Chondrocyte (in vitro differentiated cells): ENCODE results near the gene NOP53. TPM values are rescaled to one million over a fixed set of nuclear protein-coding genes. Genes with fewer than 3 reads are reported as not detected.

Source experiments
- DNase-seq: peaks from one replicate; pipeline ENCODE4 v3.0.0; 2021; ENCODE audit warnings: mixed read lengths, low spot score
- H3K27ac Mint-ChIP-seq: one replicate; pipeline ENCODE4 v1.8.0; 2021; ENCODE audit warnings: mild to moderate bottlenecking, moderate library complexity, mixed read lengths; ENCODE audit not compliant: unreplicated experiment
- H3K27me3 Mint-ChIP-seq: 2 replicates; pipeline ENCODE4 v1.8.0; 2021; ENCODE audit warnings: low read depth, mixed read lengths
- H3K36me3 Mint-ChIP-seq: 2 replicates; pipeline ENCODE4 v1.8.0; 2021; ENCODE audit warnings: low read depth, mixed read lengths
- H3K4me1 Mint-ChIP-seq: 2 replicates; pipeline ENCODE4 v1.8.0; 2021; ENCODE audit warnings: low read depth, mild to moderate bottlenecking, mixed read lengths
- H3K4me3 Mint-ChIP-seq: one replicate; pipeline ENCODE4 v1.8.0; 2021; ENCODE audit warnings: mild to moderate bottlenecking, moderate library complexity, mixed read lengths; ENCODE audit not compliant: unreplicated experiment
- H3K9me3 Mint-ChIP-seq: 2 replicates; pipeline ENCODE4 v1.8.0; 2021; ENCODE audit warnings: low read depth, mixed read lengths
- CTCF ChIP-seq: fragments of 200-600 bp; sonication (generic); IDR thresholded peaks from 2 replicates; pipeline ENCODE4 v1.5.0; 2021; ENCODE audit warnings: antibody characterized with exemption, mild to moderate bottlenecking, moderate library complexity
- long read RNA-seq: library from polyadenylated mRNA; stranded (forward); transcript quantifications from one replicate; pipeline ENCODE4 v2.0.0, GENCODE V29; 2021
- total RNA-seq: library from RNA; stranded (reverse); gene quantifications from 3 replicates; pipeline ENCODE4 v1.2.1, GENCODE V29; 2021

The NOP53 gene
- 91.7 to 122 TPM (median 108 TPM) in 3 replicates for total RNA-seq
- long read RNA-seq, transcript NOP53-206 (2 exons, 265 nt) = minor isoform, 80 of 212 reads
- long read RNA-seq, transcript NOP53-201 (13 exons, 1,528 nt) = major isoform, 108 of 212 reads
- long read RNA-seq, partial matches to known transcripts = 16 of 212 reads
- long read RNA-seq, other reads (novel, unspliced or antisense) = 8 of 212 reads

DNA sequence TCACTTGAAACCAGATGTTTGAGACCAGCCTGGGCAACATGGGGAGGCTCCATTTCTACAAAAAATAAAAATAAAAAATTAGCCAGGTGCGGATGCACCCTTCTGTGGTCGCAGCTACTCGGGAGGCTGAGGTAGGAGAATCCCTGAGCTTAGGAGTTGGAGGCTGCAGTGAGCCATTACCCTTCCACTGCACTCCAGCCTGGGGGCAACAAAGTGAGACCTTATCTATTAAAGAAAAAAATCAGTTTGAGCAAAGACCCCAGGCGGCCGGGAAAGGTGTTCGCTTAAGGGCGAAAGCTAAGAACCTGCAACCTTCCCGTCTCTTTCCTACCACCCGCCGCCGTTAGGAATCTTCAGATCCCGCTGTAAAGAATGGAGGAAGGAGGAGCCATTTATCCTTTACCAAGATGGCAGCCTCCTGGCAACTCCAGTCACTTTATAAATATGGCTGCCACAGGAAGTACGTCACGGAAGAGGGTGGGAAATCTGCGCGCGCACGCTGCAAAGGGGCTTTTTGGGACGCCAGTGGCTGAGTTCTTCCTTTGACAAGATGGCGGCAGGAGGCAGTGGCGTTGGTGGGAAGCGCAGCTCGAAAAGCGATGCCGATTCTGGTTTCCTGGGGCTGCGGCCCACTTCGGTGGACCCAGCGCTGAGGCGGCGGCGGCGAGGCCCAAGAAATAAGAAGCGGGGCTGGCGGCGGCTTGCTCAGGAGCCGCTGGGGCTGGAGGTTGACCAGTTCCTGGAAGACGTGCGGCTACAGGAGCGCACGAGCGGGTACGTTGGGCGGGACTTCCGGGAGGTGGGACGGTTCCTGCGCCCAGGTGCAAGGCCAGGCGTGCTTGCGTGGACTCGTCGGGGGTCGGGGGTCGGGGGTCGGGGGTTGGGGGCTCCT, at the start of gene NOP53:
Gene NOP53 (plus strand): TSS at position 537 of the 892 bp plus-strand sequence. CDS start 14 bp downstream, at position 551.
- Mint-ChIP-seq H3K27me3 (no peaks in the 10 kb centered on the region), H3K4me3 (peak within 1 kb of the TSS; percentile 98), H3K9me3 (no peaks in the 10 kb centered on the region), H3K36me3 (peaks cover 15% of the 10 kb centered on the region), H3K4me1 (peaks cover 47% of the 10 kb centered on the region), H3K27ac (peak within 1 kb of the TSS; percentile 99)
- TF ChIP-seq CTCF = no peak
- no peak for DNase-seq

DNA sequence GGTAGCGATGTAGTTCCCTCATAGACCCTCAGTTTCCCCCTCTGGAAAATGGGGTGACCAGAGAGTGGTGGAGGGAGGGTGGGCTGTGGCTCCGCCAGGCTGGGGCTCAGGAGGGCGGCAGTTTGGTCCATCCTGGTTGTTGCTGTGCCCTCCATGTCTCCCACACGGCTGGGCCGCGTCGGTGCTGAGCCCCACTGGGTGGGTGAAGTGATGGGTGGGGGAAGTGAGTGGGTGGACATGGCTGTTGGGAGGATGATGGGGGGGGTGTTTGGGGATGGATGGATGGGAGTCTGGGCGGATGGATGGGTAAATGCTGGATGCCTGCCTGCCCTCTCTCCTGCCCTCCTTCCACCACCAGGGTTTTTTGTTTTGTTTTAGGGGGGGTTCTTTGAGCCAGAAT, 48.7 kb upstream of the NOP53 start:
- Mint-ChIP-seq H3K9me3 (no peaks in the 10 kb centered on the region), H3K4me1 (peaks cover 3% of the 10 kb centered on the region), H3K27me3 (no peaks in the 10 kb centered on the region), H3K27ac (no peak overlapping the region), H3K4me3 (no peak overlapping the region), H3K36me3 (no peaks in the 10 kb centered on the region)
- DNase-seq = no peak
- TF ChIP-seq CTCF = no peak

- H3K27ac Mint-ChIP-seq = no peak overlapping the region
- no peaks in the 10 kb centered on the region for H3K27me3 Mint-ChIP-seq
- H3K9me3 Mint-ChIP-seq = no peaks in the 10 kb centered on the region
- DNase-seq = no peak
- peaks cover 3% of the 10 kb centered on the region for H3K4me1 Mint-ChIP-seq
- TF ChIP-seq CTCF = peak; percentile 90
- H3K4me3 Mint-ChIP-seq = no peak overlapping the region
- peaks cover 6% of the 10 kb centered on the region for H3K36me3 Mint-ChIP-seq
Observed at GRCh38 chr19:47697863-47698609, 47.3 kb upstream of the NOP53 start.

- H3K4me1 Mint-ChIP-seq = peaks cover 4% of the 10 kb centered on the region
- H3K4me3 Mint-ChIP-seq = no peak overlapping the region
- H3K9me3 Mint-ChIP-seq = no peaks in the 10 kb centered on the region
- DNase-seq = no peak
- H3K27ac Mint-ChIP-seq = no peak overlapping the region
- peaks cover 6% of the 10 kb centered on the region for H3K36me3 Mint-ChIP-seq
- no peak for TF ChIP-seq CTCF
- no peaks in the 10 kb centered on the region for H3K27me3 Mint-ChIP-seq
Observed at GRCh38 chr19:47698631-47699359, 46.6 kb upstream of the NOP53 start.
